Hematopoietic multipotent progenitor cell treated with erythropoietin and hydrocortisone succinate and interleukin-3 and kit ligand, for 4 days (in vitro differentiated cells): ENCODE results near the gene PDXK.
"Not testable (repeated sequence)": the region's sequence is repeated elsewhere in the genome, so short reads cannot be mapped to it uniquely, and the experiment has no call there.

ENCODE experiments used
- DNase-seq: peaks from one replicate; pipeline ENCODE4 v3.0.0-alpha.2; 2015

Gene PDXK

DNA sequence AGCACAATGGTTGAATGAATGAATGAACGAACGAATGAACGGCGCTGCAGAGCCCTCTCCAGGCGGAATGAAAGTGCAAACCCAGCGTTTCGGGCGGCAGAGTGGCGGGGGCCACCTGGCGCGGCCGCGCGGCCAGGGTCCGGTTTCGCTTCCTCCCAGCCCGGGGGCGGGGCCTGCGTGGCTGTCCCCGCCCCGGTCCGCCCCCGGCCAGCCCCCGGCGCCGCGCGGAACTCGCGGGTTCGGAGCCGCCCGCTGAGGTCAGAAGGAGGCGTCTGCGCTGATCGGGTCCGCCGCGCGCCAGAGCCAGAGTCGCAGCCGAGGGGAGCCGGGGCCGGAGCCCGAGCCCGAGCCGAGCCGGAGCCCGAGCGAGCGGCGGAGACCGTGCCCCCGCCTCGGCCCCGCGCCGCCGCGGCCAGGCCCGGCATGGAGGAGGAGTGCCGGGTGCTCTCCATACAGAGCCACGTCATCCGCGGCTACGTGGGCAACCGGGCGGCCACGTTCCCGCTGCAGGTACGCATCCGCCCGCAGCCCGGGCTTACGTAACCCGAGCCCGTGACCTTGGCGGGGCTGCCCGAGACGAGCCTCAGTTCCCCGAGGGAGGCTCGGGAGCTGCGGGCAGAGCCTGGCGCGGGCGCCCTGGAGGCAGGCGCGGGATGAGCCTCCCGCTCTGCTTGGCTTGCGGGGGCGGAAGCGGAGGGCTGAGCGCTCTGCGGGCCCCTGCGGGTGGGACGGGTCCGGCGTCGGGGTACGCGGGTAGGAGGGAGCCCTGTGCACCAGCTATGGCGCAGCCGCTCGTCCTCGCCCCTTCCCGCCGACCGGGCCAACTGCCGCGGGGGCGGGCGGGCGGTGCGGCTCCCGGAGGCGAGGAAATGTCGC, at the start of gene PDXK:
Gene PDXK, plus strand, starts transcription at position 258 of the 876 bp plus-strand sequence. Its CDS starts 166 bp downstream, at position 424.
- DNase-seq = peak; percentile 93

DNA sequence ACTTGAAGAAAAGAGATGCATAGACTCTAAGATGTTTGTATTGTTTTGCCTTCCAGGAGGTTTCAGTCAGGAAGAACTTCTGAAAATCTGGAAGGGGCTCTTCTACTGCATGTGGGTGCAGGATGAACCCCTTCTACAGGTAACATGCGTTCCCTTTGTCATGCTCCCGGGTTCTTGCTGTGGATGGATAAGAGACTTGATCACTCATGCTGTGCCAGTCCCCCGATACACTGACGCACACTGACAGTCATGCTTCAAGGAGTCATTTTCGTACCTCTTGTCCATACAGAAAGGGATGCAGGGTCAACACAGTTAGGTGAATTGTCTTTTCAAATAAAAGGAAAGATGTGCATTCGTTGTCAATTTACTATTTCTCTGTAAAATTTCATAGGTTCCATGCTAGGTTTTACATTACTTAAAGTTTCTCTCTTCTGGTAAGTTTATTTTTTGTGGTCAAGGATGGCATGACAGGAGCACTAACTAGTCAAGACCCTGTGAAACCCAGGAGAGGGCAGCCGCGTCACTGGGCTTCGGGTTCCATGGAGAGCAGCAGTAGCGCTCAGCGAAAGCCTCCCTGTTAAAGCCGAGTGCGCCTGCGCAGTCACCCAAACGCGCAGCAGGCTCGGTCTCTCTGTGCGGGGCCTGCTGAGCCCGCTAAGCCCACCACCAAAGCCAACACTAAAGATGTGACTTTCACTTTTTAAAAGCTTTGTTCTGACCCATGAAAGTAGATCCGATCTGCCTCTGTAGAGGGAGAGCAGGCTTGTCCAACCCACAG, 48.9 kb upstream of the PDXK start:
- no peak for DNase-seq

DNA sequence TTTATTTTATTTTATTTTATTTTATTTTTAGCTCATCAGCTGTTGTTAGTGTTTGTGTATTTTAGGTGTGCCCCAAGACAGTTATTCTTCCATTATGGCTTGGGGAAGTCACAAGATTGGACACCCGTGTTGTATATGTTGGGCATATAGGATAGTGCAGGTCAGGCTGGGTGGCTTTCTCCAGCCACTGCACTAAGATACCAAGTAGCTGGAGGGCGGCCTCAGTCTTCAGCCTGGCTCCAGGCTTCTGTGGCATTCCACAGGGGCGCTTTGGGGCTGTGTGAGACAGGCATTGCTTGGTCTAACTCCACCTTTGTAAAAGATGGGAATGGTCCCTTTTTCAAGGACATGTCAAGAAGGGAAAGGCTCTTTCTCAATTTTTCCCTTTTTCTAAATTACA, 43.1 kb upstream of the PDXK start:
- DNase-seq = no peak

DNA sequence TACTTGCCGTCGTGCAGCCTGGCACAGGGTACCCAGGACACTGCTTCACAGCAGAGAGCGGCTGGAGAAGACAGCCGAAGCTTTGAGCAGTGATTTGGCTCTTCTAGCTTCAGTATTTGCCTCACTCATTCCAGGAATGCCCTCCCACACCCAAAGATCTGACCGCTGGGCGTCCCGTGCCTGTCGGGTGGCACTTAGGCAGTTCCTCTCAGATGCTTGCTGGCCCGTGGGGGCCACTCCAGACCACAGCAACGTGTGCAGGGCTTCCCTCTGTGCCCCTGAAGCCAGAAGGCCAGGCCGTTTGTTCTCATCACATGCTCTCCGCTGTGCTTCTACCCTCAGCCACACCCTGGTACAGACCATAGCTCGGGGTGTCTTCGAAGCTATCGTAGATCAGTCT, 42.5 kb upstream of the PDXK start:
- no peak for DNase-seq

DNA sequence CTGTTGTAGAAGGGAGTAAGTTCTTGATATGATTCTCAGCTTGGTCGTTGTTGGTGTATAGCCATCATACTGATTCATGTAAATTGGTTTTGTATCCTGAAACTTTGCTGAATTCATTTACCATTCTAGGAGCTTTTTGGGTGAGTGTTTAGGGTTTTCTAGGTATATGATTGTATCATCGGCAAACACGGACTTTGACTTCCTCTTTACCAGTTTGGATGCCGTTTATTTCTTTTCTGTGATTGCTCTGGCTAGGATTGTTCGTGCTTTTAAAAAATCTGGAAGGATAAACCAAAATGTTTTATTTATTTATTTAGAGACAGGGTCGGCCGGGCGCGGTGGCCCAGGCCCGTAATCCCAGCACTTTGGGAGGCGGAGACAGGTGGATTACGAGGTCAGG, 39.0 kb upstream of the PDXK start:
- DNase-seq = no peak

DNA sequence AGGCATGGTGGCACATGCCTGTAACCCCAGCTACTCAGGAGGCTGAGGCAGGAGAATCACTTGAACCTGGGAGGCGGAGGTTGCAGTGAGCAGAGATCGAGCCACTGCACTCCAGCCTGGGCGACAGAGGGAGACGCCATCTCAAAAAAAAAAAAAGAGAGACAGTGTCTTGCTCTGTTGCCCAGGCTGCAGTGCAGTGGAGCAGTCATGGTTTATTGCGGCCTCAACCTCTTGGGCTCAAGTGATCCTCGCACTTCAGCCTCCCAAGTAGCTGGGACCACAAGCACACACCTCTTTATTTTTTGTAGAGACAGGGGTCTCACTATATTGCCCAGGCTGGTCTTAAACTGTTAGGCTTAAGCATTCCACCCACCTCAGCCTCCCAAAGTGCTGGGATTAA, 38.5 kb upstream of the PDXK start:
- not testable (repeated sequence) for DNase-seq

DNA sequence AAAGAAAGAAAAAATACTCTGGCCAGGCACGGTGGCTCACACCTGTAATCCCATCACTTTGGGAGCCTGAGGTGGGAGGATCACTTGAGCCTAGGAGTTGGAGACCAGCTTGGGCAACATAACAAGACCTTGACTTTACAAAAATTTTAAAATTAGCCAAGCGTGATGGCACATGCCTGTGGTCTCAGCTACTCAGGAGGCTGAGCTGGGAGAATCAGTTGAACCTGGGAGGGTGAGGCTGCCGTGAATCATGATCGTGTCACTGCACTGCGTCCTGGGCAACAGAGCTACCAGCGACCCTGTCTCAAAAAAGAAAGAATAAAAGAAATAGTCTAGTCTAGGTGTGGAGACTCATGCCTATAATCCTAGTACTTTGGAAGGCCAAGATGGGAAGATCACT, 37.3 kb upstream of the PDXK start:
- no peak for DNase-seq

DNA sequence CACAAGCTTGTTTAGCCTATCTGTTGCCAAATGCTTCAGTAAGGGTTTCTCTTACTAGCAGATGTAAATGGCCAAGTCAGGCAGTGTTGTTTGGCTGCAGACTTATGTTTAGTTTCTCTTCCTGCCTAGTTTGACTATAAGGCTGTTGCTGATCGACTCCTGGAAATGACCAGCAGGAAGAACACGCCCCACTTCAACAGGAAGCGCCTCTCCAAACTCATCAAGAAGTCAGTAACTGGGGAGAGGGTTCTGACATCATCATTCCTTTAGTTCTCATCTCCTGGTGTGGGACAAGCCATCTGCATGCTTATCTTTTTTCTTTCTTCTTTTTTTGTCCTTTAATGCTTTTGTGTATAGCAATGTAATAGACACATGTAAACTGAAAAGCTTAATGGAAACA, 34.5 kb upstream of the PDXK start:
- no peak for DNase-seq

DNA sequence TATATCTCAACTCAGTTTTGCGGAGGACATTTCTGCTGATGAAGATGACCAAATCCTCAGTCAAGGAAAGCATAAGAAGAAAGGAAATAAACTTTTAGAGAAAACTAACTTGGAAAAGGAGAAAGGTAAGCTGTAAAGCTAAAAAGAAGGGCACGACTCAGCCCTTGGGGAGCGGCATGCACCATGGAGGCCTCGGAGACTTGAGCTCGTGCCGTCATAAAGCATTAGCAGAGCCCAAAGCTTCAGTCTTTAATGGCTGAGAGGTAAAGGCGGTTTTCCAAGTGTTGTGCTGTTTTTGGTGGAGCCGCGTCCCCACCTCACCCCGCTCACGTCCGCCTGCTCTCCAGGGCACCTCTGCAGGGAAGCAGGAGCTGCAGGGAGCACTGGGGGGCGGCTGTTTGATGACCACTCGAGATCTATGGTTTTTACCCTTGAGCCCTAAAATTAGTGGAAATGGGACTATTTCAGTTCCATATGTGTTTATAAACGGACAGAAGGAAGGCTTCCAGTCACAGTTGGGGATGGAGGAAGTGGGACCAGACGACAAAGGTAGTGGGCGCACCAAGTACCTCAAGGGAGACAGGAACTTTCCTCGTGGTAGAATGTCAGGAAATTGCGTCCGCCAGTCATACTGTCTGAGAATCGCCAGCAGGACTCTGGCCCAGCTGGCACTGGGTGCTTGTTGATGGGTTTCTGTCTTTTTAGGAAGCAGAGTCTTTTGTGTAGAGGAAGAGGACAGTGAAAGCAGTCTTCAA, 31.9 kb upstream of the PDXK start:
- DNase-seq = no peak

DNA sequence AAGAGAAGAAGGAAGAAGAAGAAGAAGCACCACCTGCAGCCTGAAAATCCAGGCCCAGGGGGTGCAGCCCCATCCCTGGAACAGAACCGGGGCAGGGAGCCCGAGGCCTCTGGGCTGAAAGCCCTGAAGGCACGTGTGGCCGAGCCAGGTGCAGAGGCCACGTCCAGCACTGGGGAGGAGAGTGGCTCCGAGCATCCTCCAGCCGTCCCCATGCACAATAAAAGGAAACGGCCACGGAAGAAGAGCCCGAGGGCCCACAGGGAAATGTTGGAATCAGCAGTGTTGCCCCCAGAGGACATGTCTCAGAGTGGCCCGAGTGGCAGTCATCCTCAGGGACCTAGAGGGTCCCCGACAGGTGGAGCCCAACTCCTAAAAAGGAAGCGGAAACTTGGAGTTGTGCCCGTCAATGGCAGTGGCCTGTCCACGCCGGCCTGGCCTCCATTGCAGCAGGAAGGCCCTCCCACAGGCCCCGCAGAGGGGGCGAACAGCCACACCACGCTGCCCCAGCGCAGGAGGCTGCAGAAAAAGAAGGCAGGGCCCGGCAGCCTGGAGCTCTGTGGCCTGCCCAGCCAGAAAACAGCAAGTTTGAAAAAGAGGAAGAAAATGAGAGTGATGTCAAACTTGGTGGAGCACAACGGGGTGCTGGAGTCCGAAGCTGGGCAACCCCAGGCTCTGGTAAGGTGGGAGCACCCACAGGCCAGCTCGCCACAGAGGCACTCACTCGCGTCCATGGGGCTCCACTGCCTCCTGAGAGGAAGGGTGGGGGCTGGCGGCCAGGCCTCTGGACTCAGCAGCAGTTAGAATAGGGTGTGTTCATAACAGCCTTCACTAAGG, 31.1 kb upstream of the PDXK start:
- no peak for DNase-seq

DNA sequence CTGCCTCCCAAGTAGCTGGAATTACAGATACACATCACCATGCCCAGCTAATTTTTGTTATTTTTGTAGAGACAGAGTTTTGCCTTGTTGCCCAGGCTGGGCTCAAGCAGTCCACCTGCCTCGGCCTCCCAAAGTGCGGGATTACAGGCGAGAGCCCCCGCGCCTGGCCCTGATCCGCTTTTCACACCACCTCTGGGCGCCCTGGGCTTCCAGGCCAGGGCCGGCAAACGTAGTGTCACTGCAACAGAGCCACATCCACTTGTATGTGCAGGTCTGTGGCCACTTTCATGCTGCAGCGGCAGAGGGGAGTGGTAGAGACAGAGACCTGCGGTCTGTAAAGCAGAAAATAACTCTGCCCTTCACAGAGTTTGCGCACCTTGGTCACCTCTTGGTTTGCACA, 30.0 kb upstream of the PDXK start:
- no peak for DNase-seq

DNA sequence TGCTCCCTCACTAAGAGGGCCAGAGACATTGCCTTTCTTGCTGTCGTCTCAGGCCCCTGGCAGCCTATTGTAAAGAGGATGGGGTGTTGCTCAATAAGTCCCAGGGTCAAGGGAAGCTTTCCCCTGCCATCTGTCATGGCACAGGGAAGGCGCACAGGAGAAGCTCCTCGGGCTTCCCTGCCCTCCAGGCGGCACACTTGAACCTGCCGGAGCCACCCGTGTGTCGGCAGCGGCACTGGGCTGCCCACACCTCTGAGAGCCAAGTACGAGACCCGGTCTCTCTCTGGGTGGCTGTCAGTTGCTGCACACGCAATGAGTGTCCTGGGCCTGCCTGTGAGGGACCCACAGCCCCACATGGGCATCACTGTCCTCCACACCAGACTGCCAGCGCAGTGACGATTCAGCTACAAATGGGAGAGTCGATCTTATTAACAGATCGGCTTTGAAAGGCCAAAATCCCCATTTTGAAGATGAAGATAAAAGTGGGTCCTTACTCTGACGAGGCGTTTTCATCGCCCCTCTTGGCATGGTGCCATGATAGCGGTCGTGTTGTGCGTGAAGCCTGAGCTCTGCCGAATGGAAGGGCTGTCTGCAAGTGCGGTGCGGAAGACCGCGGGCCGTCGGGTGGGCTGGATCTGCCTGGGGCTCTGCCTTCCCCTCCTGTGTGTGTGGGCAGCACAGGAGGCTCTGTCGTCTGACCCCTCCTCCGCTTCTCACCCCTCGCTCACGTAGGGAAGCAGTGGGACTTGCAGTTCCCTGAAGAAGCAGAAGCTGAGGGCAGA, 29.2 kb upstream of the PDXK start:
- no peak for DNase-seq

DNA sequence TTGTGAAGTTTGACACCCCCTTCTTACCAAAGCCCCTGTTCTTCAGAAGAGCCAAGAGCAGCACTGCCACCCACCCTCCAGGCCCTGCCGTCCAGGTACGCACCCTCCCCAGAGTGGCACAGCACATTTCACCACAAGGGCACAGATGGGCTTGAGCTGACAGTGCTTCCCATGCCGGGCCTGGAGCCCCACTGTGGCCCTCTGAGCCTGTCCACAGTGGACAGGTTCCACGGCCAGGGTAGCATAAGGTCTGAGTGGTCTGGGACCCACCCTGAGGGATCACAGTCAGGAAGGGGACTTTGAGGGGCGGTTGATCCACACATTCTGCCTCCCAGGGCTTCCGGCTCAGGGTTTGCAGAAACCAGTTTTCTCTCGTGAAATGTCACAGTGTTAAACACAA, 28.6 kb upstream of the PDXK start:
- no peak for DNase-seq

DNA sequence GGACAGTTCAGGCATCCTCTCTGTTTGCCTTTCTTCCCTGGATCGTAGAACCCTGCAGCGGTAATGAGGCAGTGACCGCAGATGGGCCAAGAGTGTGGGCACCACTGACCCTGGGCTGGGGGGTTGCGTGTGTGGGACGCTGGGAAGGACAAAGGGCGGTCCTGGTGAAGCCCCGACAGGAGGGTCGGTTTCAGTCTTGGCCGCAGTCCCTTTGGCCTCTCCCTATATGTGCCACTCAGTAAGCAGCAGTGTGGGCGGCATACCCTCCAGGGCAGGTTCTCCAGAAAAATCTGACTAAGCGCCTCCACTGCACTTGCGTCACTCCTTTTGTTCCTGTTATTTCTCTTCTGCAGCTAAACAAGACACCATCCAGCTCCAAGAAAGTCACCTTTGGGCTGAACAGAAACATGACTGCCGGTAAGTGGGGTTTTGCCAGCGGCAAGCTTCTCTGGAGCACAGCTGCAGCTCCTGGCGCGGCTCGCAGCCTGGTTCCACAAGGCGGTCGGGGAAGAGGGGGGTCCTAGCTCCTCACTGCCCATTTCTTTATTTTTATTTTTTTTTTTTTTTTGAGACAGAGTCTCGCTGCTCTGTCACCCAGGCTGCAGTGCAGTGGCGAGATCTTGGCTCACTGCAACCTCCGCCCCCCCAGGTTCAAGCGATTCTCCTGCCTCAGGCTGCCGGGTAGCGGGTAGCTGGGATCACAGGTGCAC, 27.7 kb upstream of the PDXK start:
- no peak for DNase-seq

DNA sequence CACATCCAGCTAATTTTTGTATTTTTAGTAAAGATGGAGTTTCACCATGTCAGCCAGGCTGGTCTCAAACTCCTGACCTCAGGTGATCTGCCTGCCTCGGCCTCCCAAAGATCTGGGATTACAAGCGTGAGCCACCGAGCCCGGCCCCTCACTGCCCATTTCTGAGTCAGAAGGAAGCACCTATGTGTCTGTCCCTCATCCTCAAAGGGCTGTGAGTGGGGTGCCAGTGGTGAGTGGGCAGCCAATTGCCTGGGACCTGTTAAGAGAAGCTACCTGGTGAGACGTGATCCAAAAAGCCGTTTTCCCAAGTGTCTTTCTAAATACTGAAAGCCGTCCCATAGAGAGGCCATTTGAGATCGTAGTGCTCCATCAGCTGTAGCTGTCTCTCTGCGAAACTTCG, 27.1 kb upstream of the PDXK start:
- no peak for DNase-seq

DNA sequence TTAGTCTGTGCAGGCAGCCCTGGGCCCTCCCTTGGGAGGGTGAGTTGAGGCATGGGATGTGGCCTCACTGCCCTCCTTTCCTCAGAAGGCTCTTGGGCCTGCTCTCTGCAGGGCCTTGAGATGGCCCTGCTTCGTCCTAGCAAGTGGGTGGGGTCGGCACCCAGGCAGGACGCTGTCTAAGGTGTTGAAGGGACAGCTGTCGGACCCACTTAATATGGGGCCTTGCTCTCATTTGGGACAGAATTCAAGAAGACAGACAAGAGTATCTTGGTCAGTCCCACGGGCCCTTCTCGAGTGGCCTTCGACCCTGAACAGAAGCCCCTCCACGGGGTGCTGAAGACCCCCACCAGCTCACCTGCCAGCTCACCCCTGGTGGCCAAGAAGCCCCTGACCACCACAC, 26.0 kb upstream of the PDXK start:
- no peak for DNase-seq

DNA sequence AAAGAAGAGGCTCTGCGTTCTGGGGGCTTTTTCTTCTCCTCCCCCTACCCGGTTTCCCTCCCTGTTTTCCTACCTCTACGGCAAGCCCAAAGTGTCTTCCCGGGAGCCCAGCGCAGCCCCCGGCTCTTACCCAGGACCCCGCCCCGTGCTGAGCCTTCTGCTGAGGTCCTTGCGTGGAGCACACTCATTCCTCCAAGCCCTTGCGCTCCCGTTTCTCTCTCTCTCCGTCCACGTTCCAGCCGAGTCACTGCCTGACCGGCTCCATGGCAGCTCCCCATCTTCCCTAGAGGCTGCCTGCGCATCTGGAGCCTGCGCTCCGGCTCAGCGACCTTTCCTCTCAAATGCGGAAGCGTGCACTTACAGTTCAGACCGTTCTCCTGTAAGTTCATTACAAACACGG, 24.9 kb upstream of the PDXK start:
- DNase-seq = no peak

DNA sequence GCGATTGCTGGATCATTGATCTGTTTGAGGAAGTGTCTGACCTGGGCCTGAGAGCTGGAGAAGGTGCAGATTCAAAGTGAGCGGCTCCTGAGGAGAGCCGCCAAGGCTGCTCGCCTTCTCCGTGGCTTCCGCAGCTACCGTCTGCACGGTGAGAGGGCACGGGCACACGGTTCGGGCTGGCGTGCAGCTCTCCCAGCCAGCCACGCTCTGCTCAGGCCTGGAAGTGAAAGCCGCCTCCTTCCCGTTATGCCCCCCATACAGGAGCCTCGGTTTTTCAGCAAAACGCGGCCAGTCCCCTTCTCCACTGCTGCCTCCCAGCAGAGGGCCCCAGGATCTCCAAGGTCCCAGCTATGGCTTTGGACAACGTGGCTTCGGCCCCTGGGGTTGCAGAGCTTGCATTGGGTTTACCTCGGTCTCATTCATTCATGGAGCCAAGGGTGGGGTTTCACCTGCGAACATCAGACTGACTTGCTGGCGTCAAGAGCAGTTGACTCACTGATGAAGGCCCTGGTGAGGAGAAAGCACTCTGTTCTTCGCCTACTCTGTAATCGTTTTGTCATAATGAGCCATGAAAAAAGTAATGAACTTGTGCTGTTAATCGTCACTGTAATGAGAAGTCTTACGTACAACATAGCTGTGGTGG, 24.4 kb upstream of the PDXK start:
- no peak for DNase-seq

DNA sequence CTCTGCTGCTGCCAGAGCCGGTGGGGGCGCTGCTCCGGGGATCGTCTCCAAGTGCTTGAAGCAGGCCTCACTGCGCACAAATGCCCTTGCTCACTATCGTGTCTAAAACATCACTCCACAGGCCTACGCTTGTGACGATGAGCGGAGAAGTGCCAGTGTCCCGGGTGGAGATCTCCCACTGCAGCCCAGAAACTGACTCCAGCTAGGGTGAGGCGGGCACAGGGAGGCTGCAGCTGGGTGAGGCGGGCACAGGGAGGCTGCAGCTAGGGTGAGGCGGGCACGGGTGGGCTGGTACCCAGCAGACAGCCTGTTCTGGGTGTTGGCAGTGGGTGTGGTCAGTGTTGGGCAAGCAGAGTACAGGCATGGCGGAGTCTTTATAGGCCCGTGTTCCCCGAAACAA, 22.7 kb upstream of the PDXK start:
- no peak for DNase-seq
